ENCODE results near the gene EFNA4.

Gene EFNA4

GRCh38 chr1:155063550-155064110, at the start of gene EFNA4:
TSS of gene EFNA4 (plus strand) at chr1:155063740. CDS start at chr1:155063824, 84 bp downstream.
- DNase-seq (ENCODE audit: low spot score): peak; percentile 89

GRCh38 chr1:155014709-155015508, 48.6 kb upstream of the EFNA4 start:
- no peak for DNase-seq (ENCODE audit: low spot score)

- DNase-seq (ENCODE audit: low spot score): no peak
Observed at GRCh38 chr1:155015527-155016230, 47.9 kb upstream of the EFNA4 start.

GRCh38 chr1:155016231-155016831, 47.2 kb upstream of the EFNA4 start:
- peak; percentile 60 for DNase-seq (ENCODE audit: low spot score)

- peak; percentile 91 for DNase-seq (ENCODE audit: low spot score)
Observed at GRCh38 chr1:155017041-155017945, 46.2 kb upstream of the EFNA4 start.

GRCh38 chr1:155017946-155018316, 45.6 kb upstream of the EFNA4 start:
- no peak for DNase-seq (ENCODE audit: low spot score)

GRCh38 chr1:155018617-155019348, 44.8 kb upstream of the EFNA4 start:
- DNase-seq (ENCODE audit: low spot score): no peak

GRCh38 chr1:155019377-155020245, 43.9 kb upstream of the EFNA4 start:
- no peak for DNase-seq (ENCODE audit: low spot score)

- DNase-seq (ENCODE audit: low spot score): no peak
Observed at GRCh38 chr1:155022136-155022926, 41.2 kb upstream of the EFNA4 start.

GRCh38 chr1:155022927-155023236, 40.7 kb upstream of the EFNA4 start:
- no peak for DNase-seq (ENCODE audit: low spot score)

- DNase-seq (ENCODE audit: low spot score): no peak
Observed at GRCh38 chr1:155023627-155024026, 39.9 kb upstream of the EFNA4 start.

GRCh38 chr1:155024315-155024714, 39.2 kb upstream of the EFNA4 start:
- no peak for DNase-seq (ENCODE audit: low spot score)

- no peak for DNase-seq (ENCODE audit: low spot score)
Observed at GRCh38 chr1:155026154-155026553, 37.4 kb upstream of the EFNA4 start.

- no peak for DNase-seq (ENCODE audit: low spot score)
Observed at GRCh38 chr1:155026588-155026987, 37.0 kb upstream of the EFNA4 start.

GRCh38 chr1:155029513-155030242, 33.9 kb upstream of the EFNA4 start:
- no peak for DNase-seq (ENCODE audit: low spot score)

GRCh38 chr1:155030243-155030795, 33.2 kb upstream of the EFNA4 start:
- no peak for DNase-seq (ENCODE audit: low spot score)

GRCh38 chr1:155030899-155031298, 32.6 kb upstream of the EFNA4 start:
- no peak for DNase-seq (ENCODE audit: low spot score)

- DNase-seq (ENCODE audit: low spot score): no peak
Observed at GRCh38 chr1:155032886-155033285, 30.7 kb upstream of the EFNA4 start.
